GM19025 (cell line): ENCODE data around the gene CHRM4.

Source experiments
- ATAC-seq: cut with Tn5 transposase; IDR thresholded peaks from one replicate; pipeline ENCODE4 v1.9.1; 2021; ENCODE audit warnings: mild to moderate bottlenecking, low read depth, moderate library complexity; ENCODE audit not compliant: unreplicated experiment

Gene CHRM4

DNA sequence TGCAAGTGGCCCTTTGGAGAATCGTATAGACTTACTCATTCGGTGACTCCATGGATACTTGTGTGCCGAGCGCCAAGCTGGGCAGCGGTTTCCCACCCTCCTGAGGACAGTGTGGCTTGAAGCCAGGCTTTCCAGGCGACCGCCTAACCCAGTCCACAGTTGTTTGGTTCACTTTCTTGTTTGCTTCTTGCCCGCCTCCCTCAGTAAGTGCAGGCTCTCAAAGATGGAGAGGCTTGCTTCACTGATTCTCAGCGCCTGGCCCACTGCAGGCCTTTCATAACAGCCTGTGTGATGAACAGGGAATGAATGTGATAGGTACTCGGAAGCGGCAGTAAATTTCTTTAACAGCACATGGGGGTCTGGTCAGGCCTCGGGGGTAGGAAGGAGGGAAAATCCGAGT is 21.3 kb downstream of the CHRM4 start:
- ATAC-seq: no peak

DNA sequence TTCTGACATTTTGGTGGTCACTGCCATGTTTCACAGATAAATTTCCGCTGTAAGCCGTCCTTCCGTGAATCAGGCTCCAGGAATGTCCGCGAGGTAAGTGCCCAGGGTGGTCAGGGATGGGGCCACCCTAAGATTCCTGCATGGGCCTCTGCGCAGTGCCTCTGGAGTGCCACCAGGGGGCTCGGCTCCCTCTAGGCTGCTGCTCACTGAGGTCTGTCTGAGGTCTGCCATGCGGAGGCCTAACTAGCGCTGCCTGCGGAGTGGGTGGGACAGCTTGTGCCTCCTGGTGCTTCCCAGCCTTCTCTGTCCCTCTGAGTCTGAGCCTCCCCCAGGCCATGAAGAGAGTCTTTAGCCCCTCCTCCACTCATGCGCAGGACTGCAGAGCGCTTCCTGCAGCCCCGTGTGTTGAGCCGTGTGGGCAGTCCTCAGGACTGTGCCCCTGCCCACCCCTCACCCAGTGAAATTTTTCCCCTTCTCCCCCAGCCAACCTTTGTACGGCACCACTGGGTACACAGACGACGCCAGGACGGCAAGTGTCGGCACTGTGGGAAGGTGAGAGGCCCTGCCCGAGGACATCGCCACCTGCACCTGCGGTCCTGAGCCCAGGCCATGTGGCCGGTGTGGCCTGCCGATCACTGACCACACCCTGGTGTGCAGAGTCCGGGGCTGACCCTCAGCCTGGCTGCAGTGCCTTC is 22.0 kb downstream of the CHRM4 start:
- ATAC-seq: no peak

DNA sequence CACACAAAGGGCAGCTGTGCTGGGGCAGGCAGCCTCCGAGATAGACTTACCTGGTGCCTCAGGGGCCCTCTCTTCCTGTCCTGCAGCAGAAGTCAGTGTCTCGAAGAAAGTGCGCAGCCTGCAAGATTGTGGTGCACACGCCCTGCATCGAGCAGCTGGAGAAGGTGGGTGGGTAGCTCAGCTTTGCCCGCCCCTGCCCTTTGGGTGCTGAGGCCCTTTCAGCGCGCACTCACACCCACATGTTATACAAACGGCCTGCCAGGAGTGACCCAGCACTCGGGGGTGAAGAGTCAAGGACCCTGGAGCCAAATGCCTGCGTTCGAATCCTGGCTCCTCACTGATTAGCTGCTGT is 23.7 kb downstream of the CHRM4 start:
- ATAC-seq: no peak

DNA sequence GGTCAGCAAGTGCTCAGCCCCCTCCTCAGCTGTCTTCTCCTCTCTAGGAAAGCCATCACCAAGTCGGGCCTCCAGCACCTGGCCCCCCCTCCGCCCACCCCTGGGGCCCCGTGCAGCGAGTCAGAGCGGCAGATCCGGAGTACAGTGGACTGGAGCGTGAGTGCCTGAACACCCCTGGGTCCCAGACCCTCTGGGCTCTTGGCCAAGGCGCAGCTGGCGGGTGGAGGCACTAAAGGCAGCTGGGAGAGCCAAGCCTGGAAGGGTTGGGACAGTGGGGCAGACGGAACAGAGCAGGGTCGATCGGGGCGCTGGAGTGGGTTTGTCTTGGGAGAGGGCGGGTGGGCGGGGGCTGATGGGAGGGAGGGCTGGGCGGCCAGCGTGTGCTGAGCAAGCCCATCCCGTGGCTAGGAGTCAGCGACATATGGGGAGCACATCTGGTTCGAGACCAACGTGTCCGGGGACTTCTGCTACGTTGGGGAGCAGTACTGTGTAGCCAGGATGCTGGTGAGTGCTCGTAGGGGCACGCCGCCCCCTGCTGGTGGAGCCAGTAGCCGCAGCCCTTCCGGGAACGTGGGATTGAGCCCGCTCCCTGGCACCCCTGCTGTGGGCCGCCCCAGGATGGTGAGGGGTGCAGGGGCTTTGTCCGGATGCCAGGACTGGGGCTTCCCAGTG is 24.2 kb downstream of the CHRM4 start:
- peak; percentile 67 for ATAC-seq

DNA sequence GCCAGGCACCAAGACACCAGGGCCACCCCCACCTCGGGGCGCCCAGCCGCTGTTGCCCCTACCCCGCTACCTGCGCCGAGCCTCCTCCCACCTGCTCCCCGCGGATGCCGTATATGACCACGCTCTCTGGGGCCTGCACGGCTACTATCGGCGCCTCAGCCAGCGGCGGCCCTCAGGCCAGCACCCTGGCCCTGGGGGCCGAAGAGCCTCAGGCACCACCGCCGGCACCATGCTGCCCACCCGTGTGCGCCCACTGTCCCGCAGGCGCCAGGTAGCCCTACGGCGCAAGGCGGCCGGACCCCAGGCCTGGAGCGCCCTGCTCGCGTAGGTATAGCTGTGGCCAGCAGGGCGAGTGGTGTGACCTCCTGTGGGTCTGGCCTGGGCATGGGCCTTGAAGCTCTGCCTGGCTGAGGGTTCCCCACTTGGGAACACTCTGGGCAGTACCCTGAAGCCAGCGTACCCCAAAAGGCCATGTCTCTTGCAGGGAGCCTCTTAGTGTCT is 24.9 kb downstream of the CHRM4 start:
- ATAC-seq: no peak

DNA sequence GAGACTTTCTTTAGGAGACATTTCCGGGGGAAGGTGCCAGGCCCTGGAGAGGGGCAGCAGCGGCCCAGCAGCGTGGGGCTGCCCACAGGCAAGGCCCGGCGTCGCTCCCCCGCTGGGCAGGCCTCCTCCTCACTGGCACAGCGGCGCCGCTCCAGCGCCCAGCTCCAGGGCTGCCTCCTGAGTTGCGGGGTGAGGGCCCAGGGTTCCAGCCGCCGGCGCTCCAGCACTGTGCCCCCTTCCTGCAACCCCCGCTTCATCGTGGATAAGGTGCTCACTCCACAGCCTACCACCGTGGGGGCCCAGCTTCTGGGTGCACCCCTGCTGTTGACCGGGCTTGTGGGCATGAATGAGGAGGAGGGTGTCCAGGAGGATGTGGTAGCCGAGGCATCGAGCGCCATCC is 25.3 kb downstream of the CHRM4 start:
- no peak for ATAC-seq

DNA sequence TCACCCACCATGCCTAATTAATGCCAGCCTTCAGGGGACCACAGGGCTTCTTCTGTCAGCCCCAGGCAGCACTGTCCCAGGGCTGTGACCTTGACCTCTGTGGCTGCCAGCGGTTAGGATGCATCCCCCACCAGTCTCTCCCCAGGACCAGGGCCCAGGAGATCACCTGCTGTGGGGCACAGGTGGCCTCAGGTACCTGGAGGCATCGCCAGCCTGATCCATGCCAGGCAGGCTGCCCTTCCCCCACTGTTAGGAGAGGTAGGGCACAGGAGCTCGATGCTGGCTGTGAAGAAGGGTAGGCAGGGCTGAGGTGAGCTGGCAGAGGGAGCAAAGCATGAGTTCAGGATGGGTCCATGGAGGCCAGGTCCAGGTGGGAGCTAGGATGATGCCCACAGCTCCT is 26.8 kb downstream of the CHRM4 start:
- ATAC-seq: no peak

DNA sequence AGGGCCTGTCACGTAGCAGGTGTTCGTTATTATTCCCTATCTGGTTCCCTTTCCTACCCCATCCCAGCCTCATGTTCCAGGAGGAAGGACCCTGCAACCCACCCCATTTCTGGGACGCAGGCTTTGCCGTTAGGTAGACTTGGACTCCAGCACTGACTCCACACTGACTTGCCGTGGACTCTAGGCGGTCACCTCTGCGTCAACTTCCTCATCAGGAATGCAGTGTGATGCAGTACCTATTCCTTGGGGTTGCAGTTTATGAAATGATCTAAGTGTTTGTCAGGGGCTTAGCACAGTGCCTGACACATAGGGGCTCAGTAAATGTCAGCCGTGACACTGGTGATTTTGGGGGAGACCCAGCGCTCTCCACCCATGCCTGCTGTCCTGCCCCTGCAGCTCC is 27.5 kb downstream of the CHRM4 start:
- ATAC-seq: no peak

DNA sequence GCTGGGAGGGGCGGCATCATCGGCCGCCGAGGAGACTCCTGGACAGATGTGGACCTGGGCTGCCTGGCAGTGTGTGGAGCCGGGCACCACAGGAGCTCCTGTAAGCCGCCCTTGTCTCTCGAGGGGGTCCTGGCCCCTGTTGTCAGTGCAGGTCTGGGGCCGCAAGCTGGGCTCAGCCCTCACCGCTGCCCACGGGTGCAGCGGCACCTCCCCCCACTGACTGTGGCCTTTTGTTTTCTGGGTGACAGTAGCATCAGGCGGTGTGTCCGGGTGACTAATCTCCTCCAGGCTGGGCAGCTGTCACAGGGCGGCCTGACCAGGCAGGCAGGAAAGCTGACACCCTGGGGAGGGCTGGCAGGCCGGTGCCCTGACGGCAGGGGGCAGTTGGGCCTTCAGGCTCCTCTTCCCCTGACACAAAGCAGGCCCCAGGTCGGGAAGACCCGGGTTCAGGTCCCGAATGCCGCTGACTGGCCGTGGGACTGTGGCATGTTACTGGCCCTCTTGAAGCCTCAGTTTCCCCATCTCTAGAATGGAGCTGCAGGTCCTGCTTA is 28.0 kb downstream of the CHRM4 start:
- ATAC-seq: no peak

DNA sequence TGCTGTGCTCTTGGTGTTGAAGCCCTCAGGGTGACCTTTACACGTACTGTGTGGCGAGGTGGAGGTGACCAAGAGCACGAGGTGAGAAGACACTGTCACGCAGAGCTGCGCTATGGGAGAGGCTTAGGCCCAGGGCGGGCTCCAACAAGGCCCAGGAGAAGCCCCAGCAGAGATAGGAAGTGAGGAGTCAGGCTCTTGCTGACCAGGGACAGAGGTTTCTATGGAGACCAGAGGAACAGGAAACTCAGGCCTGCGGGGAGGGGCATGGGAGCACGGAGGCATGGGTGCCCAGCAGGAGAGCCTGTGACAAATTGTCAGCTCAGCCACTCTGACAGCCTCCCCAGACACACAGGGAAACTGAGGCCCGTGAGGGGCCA is 28.6 kb downstream of the CHRM4 start:
- no peak for ATAC-seq

DNA sequence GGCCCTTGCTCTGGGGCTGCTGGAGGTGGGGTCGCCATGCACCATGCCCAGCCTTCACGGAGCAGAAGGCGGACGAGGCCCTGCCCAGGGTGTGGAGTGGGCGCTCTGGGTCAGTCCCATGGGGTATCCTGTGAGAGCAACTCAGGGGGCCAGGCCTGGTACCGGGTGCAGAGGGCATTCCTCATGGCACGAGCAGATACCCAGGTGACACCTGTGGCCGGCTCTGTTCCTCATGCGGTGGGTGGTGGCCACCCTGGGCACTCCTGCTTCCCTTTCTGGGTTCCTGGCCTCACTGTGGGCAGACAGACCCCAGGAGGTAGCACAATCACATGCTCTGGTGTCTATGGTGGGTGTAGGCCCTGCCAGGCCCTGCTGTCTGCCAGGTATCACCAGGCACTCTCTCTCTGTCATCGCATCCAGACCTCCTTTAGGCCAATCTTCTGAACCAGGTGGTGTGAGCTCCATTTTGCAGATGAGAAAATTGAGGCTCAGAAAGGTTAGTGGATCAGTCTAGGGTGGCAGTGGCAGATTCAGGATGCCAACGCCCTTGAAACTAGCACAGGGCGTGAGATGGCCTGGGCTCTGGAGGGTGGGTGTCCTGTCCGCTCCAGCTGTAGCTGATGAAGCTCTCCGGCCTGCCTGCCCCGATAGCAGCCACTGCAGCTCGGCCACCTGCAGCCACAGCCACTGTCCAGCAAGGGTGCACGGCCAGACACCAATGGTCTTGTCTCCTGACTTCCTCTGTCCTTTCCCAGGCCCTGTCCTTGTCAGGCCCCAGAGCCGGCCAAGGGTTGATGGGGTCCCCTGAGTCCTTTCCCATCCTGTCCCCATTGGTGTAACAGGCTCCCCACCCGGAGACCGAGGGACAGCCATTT is 29.2 kb downstream of the CHRM4 start:
- ATAC-seq: no peak

DNA sequence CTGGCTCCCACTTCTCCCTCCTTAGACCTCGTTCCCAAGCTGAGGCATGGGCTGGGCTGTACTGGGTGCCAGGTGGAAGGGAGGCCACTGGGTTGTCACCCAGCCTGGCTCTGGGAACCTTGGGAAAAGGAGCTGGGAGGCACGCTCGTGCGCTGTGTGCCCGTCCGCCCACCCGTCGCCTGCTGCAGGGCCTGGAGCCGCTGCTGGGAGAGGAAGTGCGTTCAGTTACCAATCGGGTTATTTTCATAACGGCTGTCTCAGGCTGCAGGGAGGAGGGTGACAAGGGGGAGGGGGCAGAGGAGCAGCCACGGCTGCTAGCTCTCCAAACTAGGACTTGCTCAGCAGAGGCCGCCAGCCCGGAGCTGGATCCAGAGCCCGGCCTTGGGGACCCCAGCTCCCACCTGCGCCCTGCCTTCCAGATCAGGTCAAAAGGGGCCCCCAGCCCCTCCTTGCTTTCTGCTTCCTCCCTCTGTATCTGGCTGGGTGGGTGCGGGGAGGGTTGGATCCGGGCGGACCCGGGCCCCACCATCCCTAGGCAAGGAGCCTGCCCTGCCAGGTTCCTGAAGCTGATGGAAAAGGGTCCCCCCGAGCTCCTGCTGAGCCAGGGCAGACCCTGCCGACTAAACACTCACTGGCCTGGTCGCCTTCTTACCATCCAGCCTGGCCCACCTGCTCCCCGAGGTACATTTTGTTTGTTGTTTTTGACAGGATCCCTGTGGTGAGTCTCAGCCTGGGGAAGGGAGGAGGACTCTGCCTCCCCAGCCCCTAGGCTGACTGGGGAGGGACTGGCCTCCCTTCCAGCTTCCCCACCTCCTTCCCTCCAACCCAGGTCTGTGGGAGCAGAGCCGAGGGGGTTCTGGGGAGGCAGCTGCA is 30.1 kb downstream of the CHRM4 start:
- ATAC-seq: peak; percentile 89

DNA sequence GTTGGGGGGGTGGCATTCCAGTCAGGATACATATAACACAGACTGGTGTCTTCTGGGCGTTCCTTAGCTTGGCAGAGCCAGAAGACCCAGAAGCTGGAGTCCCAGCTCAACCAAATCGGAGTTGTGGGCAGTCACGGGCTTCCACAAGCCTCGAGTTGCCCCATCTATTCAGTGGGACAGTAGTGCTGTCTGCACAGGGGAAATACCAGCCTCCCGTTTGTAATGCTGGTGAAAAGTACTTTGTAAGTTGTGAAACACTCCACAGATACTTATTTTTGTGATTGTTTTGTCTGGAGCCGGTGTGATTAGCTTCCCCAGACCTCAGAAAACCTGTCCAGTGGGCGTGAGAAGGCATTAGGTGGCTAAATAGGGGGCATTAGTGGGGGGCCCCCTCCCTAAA is 30.7 kb downstream of the CHRM4 start:
- no peak for ATAC-seq

DNA sequence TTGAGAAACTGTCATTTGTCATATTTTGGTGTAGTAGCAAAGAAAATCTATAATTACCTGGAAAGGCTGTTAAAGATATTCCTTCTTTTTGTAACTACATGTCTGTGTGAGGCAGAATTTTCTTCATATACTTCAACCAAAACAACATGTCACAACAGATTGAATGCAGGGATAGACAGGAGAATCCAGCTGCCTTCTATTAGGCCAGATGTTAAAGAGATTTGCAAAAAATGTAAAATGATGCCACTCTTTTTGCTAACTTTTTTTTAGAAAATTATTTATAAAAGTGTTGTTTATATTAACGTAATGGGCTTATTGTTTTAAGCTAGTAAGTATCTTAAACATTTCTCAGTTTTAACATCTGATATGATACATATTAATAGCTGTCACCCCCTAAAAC is 31.6 kb downstream of the CHRM4 start:
- ATAC-seq: no peak

DNA sequence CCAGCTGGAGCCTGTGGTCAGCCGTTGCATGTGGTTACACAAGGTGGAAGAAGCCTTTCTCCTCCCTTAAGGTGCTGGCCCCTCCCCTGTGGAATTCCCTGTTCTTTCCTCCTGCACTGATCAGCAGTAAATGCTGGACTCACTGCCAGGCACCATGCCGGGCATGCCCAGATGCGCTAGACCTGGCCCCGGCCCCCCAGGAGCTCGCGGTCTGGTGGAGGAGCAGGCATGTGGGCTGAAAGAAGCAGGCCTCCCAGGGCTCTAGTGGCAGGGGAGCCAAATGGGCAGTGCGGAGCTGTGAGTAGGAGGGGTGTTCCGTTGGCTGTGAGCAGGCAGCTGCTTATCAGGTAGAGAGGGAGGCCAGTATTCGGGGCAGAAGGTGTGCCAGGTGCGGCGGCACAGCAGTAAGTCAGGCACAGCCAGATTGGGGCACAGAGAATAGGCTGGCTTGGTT is 34.1 kb downstream of the CHRM4 start:
- no peak for ATAC-seq

DNA sequence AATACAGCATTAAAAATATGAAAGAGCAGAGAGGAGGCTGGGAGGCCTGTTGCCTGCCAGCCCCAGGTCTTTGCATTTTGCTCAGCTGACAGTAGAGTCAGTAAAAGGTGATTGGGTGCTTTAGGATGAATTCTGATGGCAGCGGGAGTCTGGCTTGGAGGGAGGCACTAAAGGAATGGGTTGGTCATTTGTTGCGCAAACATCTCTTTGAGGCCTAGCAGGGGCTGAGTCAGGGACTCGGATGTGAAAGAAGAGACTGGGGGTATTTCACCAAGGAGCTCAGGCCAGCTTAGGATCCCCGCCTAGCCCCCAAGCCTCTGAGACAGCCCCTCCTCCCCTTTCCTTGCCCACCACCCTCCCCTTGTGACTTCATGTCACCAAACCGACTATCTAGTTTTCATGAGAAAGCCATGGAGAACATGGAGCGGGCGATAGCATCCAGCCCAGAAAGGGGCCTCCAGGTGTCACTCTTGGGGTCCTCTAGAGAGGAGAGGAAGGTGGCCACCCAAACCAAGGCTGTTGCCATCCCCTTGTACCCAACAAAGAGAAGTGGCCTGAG is 34.6 kb downstream of the CHRM4 start:
- ATAC-seq: no peak

DNA sequence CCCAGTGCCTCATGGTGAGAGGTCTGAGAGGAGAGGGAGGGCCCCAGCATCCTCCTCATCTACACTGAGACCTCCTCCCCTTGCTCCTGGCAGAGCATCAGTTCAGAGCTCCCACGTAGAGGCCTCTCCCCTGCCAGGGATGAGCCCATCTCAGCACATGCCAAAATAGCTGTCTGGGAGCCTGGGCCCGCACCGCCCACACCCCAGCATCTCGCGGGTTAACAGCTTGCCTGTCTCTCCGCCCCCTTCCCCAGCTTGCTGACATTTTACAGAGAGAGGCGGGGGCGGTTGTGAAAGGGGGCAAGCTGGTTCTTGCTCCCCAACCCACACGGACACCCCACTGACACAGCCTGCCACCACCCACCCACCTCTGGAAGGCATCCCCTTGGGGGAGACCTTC is 37.9 kb downstream of the CHRM4 start:
- no peak for ATAC-seq

DNA sequence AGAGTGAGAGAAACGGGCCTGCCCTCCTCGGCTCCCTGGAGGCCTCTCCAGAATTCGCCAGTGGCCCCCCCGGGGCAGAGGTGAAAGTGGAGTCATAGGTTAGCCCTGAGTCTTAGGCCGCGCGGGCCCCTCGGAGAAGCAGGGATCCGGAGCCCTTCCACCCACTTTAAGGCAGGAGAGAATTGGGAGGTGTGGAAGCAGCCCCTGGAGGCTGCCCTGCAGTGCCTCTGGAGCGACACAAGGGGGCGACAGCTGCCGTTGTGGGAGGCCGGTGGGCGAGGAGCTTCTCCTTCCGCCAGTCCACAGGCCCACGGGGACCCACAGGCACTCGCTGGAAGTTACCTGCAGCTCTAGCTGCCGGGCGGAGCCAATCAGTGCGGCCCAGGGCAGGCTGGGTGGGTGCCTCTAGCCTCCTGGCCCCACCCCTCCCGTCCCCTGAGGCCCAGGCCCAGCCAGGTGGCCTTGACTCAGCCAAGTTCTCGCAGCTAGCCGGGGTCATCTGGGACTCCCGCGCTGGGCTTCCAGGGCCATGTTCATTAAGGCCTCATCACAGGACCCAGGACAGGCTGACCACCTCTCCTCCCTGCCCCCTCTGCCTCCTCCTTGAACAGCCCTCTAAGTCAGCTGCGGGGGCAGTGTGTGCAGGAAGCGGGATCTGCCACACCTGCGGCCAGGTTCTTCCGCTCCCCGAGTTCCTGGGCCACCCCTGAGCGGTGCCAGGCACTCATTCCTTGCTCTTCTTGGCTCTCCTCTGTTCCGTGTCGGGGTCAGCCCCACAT is 39.3 kb downstream of the CHRM4 start:
- ATAC-seq: no peak

DNA sequence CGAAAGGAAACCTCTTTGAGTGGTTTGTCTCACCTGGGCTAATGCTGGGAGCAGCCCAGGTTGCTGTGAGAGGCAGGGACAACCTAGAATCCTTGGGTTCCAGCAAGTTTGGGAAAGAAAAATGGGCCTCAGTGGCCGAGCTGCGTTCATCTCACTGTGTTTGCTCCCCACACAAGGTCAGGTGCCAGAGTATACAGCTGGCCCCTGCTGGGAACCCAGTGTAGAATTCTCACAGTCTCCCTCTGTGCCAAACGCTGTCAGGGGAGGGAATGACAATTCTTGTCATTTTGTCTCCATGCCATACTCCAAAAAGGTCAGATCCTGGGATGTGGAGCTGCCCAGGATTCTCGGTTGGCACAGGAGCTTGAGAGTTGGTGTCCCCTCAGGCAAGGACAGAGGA is 40.0 kb downstream of the CHRM4 start:
- ATAC-seq: no peak
